Effector CD8-positive, alpha-beta T cell (primary cell): ENCODE measurements around the gene CRTC1.
"Not testable (repeated sequence)": the region's sequence is repeated elsewhere in the genome, so short reads cannot be mapped to it uniquely, and the experiment has no call there.

Source experiments
- DNase-seq: peaks from one replicate; lab custom pipeline; 2025; lab: John Stamatoyannopoulos, UW

Gene CRTC1

GRCh38 chr19:18668744-18669523, 14.5 kb upstream of the CRTC1 start:
- DNase-seq: no peak

DNA sequence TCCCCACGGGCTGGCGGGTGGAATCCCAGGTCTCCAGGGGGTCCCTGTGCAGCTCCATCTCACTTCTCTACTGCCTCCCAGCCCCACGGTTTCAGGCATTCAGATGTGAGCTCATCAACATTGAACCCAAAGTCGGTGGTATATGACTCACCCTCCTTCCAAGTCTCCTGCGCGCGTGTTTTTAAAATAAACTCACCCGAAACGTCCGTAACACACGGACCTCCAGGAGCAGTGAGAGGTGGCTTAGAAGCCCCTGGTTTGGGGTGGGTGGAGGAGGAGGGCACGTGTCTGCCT, 14.0 kb upstream of the CRTC1 start:
- DNase-seq: no peak

DNA sequence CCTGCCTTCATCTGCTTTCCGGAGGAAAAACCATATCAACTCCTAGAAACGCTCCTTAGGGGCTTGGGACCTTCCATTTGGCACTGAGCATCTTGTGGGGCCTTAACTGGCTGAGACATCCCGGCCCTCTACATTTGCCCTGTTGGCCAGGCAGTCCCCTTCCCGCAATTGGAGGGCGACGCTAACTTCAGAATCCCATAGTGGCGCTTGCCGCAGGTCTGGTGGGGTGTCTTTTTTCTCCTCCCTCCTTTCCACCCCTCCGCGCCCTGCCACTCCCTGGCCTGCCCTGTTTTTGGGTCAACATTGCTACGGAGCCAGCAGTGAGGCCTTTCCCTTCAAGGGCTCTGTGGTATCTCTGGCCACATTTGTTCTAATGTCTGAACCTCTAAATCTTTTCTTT, 13.6 kb upstream of the CRTC1 start:
- DNase-seq: no peak

GRCh38 chr19:18670312-18670711, 13.2 kb upstream of the CRTC1 start:
- no peak for DNase-seq

DNA sequence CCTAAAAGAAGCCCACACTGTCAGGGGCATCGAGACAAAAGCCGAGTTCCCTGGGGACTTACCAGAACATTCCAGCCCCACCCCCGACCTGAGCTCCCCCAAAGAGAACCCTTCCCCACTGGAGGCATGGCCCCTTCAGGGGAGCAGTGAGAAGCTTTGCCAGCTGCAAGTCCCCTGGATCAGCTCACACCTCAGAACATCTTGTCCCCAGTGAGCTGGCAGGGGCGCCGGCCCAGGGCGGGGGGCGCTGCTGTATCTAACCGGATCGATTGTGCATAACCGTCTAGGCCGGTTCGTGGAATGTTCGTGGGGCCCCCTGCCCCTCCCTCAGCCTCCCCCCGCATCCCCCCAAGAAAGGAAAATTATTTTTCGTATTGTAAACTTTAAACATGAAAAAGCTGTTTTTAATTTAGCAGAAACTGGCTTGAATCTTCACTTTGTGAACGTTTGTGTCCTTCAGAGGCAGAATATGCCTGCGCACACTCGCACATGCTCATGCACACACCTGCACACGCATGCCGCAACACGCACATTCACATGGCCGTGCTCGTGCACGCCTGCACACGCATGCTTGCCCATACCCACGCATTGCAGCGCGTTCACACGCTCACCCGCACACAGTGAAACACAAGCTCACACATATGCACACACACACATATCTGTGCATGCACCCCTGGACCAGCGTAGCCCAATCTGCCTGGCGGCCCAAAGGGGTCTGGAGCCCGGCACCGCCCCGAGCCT, 12.0 kb upstream of the CRTC1 start:
- DNase-seq: no peak

GRCh38 chr19:18672044-18672451, 11.4 kb upstream of the CRTC1 start:
- no peak for DNase-seq

DNA sequence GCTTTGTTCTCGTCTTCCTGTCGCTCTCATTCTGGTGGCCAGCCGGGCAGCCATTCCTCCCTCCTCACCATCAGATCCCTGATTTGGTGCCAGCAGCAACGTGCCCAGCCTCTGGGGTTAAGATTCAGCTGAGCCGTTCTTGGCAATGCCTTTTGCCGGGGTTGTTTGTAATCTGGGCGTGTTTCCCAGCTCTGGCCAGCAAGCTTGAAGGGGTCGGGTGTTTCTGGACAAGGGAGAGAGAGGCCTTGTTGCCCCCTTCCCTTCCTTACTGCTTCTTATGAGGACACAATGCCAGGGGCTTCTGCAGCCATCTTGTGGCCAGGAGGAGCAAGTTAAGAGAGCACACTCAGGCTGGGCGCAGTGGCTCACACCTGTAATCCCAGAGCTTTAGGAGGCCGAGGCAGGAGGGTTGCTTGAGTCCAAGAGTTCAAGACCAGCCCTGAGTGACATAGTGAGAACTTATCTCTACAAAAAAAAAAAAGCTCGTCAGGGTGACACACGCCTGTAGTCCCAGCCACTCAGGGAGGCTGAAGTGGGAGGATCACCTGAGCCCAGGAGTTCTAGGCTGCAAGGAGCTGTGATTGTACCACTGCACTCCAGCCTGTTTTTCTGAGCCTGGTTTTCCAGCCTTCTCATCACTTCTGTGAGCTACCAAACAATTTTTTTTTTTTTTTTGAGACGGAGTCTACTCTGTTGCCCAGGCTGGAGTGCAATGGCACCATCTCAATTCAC, 10.7 kb upstream of the CRTC1 start:
- no peak for DNase-seq

DNA sequence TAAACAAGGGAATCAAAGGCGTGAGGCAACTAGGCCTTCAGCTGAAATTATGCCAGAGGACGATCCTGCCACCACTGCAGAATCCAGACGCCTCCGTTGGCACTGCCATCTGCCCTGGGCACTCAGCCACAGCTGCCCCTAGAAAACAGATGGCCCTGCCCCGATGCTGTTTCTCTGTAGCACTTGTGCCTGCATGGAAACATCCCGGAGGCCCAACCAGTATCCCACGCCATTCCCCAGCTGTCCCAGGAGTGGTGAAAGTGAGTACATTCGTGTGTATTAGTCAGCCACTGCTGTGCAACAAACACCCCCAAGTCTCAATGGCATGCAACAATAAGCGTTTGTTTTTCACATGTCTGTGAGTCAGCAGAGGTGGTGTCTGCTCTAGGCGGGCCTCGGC, 8.9 kb upstream of the CRTC1 start:
- no peak for DNase-seq

- no peak for DNase-seq
Observed at GRCh38 chr19:18675779-18676178, 7.7 kb upstream of the CRTC1 start.

DNA sequence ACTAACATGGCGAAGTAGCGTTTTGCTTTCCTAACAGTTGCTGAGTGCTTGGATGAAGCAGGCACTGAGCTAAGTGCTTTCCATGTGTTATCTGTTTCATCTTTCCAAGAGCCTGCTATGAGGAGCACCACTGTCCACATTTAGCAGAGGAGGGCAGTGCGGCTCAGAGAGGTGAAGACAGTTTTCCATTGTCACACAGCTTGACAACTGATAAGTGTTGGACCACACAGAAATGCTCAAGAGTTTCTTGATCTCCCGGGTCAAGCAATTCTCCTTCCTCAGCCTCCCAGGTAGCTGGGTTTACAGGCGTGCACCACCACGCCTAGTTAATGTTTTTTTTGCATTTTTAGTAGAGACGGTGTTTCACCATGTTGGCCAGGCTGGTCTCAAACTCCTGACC, 6.8 kb upstream of the CRTC1 start:
- DNase-seq: no peak

GRCh38 chr19:18677156-18677555, 6.3 kb upstream of the CRTC1 start:
- DNase-seq: no peak

GRCh38 chr19:18680148-18680547, 3.3 kb upstream of the CRTC1 start:
- not testable (repeated sequence) for DNase-seq

DNA sequence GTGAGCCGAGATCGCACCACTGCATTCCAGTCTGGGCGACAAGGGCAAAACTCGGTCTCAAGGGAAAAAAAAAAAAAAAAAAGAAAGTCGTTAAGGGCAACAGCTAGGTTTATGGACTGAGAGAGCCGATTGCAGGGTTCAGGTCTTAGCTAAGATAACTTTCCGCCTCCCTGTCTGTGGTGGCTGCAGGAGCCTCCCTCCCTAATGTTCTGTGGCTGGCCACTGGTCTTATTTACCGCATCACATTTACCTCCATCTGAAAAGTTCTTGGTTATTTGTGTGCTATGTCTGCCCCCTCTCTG, 722 bp upstream of the CRTC1 start:
- no peak for DNase-seq

GRCh38 chr19:18683958-18684641, 620 bp downstream of the CRTC1 start:
- no peak for DNase-seq

DNA sequence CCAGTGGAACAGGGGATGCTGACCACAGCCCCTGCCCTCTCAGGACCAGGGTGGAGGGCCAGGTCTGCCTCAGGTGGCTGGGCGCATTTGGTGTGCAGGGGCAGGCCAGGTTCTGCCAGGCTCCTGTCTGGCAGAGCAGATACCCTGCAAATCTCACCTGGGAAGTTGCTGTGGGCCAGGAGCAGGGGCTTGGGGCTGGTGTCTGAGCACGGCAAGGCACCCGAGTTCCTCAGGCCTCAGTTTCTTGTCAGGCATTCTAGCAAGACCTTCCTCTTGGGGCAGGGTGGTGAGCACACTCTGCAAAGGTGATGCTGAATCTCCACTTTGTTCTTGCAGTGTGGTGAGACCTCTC, 1.1 kb downstream of the CRTC1 start:
- no peak for DNase-seq

GRCh38 chr19:18685597-18686190, 2.2 kb downstream of the CRTC1 start:
- DNase-seq: no peak

DNA sequence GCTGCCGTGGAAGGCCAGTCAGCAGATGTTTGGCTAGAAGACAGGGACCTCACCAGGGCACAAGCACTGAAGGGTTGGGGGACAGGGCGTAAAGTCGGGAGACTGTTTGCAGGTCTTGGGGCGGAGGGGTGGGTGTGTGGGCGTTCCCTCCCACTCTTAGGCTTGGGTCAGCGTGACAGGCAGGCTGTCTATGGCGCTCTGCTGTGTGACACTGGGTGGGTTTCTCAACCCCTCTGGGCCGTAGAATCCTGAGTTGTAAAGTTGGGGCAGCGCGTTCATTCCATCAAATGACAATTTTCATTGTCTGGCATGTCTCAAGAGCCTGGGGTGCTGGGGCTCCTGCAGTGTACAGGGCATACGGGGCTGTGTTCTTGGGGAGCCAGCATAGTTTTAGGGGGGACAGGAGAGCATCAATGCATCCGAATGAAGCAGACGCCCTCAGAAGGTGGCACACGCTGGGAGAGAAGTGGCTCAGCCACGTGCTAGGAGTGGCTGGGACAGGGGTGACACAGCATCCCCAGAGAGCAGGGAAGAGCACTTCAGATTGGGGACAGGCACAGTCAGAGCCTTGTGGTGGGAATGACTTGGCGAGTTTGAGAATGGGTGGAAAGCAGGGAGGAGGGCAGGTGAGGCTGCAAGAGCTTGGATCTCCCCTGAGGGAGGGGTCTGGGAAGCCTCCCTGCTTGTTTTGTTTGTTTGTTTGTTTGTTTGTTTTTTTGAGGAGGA, 4.4 kb downstream of the CRTC1 start:
- DNase-seq: no peak

- DNase-seq: no peak
Observed at GRCh38 chr19:18696023-18696422, 12.5 kb downstream of the CRTC1 start.

GRCh38 chr19:18697680-18698079, 14.2 kb downstream of the CRTC1 start:
- no peak for DNase-seq

GRCh38 chr19:18698321-18699167, 15.1 kb downstream of the CRTC1 start:
- DNase-seq: no peak
